Measurements from ENCODE around the gene KLHL11.
"Not testable (repeated sequence)": the region's sequence is repeated elsewhere in the genome, so short reads cannot be mapped to it uniquely, and the experiment has no call there.

The KLHL11 gene

GRCh38 chr17:41882756-41883155 is 17.5 kb upstream of the KLHL11 start:
- Histone ChIP-seq H3F3A (ENCODE audit: insufficient read depth, low read length) (no peaks in the 10 kb centered on the region), H3K27ac (ENCODE audit: low read depth, low read length, poor library complexity, severe bottlenecking) (no peak overlapping the region), H3K9ac (ENCODE audit: low read length) (no peak overlapping the region), H3K4me2 (ENCODE audit: low read length) (no peak overlapping the region), H3K27me3 (ENCODE audit: insufficient read depth, low read length) (no peaks in the 10 kb centered on the region), H3K4me1 (ENCODE audit: insufficient read depth, low read length, severe bottlenecking) (no peaks in the 10 kb centered on the region), H3K79me2 (ENCODE audit: insufficient read depth, low read length) (no peaks in the 10 kb centered on the region), H4K20me1 (ENCODE audit: insufficient read depth, low read length) (no peaks in the 10 kb centered on the region), H2AFZ (ENCODE audit: low read length) (no peak overlapping the region), H3K36me3 (ENCODE audit: insufficient read depth, low read length) (peaks cover 95% of the 10 kb centered on the region), H3K9me3 (ENCODE audit: low read length) (no peaks in the 10 kb centered on the region), H3K9me2 (ENCODE audit: low read depth, low read length) (no peaks in the 10 kb centered on the region), H3K4me3 (ENCODE audit: low read depth, low read length, poor library complexity, severe bottlenecking) (no peak overlapping the region)
- no peak for TF ChIP-seq EZH2 (IDR thresholded peaks at IDR 0.05; ENCODE audit: borderline replicate concordance, low read length)
- TF ChIP-seq, protein P1, sequence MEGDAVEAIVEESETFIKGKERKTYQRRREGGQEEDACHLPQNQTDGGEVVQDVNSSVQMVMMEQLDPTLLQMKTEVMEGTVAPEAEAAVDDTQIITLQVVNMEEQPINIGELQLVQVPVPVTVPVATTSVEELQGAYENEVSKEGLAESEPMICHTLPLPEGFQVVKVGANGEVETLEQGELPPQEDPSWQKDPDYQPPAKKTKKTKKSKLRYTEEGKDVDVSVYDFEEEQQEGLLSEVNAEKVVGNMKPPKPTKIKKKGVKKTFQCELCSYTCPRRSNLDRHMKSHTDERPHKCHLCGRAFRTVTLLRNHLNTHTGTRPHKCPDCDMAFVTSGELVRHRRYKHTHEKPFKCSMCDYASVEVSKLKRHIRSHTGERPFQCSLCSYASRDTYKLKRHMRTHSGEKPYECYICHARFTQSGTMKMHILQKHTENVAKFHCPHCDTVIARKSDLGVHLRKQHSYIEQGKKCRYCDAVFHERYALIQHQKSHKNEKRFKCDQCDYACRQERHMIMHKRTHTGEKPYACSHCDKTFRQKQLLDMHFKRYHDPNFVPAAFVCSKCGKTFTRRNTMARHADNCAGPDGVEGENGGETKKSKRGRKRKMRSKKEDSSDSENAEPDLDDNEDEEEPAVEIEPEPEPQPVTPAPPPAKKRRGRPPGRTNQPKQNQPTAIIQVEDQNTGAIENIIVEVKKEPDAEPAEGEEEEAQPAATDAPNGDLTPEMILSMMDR (IDR thresholded peaks at IDR 0.05; ENCODE audit: low read length), result no peak

DNA sequence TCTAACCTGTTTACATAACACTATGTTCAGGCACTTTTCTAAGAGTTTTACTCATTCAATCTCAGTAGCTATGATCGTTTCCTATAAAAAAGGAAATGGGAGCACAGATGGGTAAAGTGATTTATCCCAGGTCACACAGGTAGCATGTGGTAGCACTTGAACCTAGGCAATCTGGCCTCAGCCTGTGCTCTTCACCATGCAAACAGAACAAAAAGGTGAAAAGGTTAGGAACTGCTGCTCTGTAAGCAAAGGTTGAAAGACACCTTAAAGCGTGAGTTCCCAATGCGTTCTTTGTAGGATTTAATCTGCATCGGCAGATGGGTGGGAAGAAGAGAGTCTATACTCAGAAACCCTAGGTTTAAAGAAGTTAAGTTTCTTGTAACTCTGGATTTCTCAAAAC is 14.9 kb upstream of the KLHL11 start:
- Histone ChIP-seq H3K4me2 (ENCODE audit: low read length) (no peak overlapping the region), H3K27ac (ENCODE audit: low read depth, low read length, poor library complexity, severe bottlenecking) (no peak overlapping the region), H3K4me3 (ENCODE audit: low read depth, low read length, poor library complexity, severe bottlenecking) (no peak overlapping the region), H3K4me1 (ENCODE audit: insufficient read depth, low read length, severe bottlenecking) (no peaks in the 10 kb centered on the region), H3K9ac (ENCODE audit: low read length) (no peak overlapping the region), H2AFZ (ENCODE audit: low read length) (no peak overlapping the region), H3F3A (ENCODE audit: insufficient read depth, low read length) (no peaks in the 10 kb centered on the region), H4K20me1 (ENCODE audit: insufficient read depth, low read length) (no peaks in the 10 kb centered on the region), H3K9me3 (ENCODE audit: low read length) (no peaks in the 10 kb centered on the region), H3K79me2 (ENCODE audit: insufficient read depth, low read length) (no peaks in the 10 kb centered on the region), H3K27me3 (ENCODE audit: insufficient read depth, low read length) (no peaks in the 10 kb centered on the region), H3K36me3 (ENCODE audit: insufficient read depth, low read length) (peaks cover 82% of the 10 kb centered on the region), H3K9me2 (ENCODE audit: low read depth, low read length) (no peaks in the 10 kb centered on the region)
- no peak for TF ChIP-seq EZH2 (IDR thresholded peaks at IDR 0.05; ENCODE audit: borderline replicate concordance, low read length)
- TF ChIP-seq, protein P1 (IDR thresholded peaks at IDR 0.05; ENCODE audit: low read length), result no peak

DNA sequence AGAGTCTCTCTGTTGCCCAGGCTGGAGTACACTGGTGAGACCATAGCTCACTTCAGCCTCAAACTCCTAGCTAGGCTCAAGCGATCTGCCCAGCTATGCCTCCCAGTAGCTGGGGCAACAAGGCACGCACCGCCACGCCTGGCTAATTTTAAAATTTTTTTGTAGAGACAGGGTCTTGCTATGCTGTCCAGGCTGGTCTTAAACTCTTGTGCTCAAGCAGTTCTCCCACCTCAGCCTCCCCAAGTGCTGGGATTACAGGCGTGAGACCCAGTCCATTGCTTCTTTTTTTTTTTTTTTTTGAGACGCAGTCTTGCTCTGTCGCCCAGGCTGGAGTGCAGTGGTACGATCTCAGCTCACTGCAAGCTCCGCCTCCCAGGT is 9.1 kb upstream of the KLHL11 start:
- not testable (repeated sequence) for H3K79me2 ChIP-seq (ENCODE audit: insufficient read depth, low read length); H2AFZ ChIP-seq (ENCODE audit: low read length); H3K9me3 ChIP-seq (ENCODE audit: low read length); H3K27me3 ChIP-seq (ENCODE audit: insufficient read depth, low read length); H3K27ac ChIP-seq (ENCODE audit: low read depth, low read length, poor library complexity, severe bottlenecking); H3K9ac ChIP-seq (ENCODE audit: low read length); H3K4me2 ChIP-seq (ENCODE audit: low read length); H3K9me2 ChIP-seq (ENCODE audit: low read depth, low read length); H3K4me3 ChIP-seq (ENCODE audit: low read depth, low read length, poor library complexity, severe bottlenecking); H4K20me1 ChIP-seq (ENCODE audit: insufficient read depth, low read length); H3K4me1 ChIP-seq (ENCODE audit: insufficient read depth, low read length, severe bottlenecking); H3F3A ChIP-seq (ENCODE audit: insufficient read depth, low read length)
- peaks cover 85% of the 10 kb centered on the region for H3K36me3 ChIP-seq (ENCODE audit: insufficient read depth, low read length)

DNA sequence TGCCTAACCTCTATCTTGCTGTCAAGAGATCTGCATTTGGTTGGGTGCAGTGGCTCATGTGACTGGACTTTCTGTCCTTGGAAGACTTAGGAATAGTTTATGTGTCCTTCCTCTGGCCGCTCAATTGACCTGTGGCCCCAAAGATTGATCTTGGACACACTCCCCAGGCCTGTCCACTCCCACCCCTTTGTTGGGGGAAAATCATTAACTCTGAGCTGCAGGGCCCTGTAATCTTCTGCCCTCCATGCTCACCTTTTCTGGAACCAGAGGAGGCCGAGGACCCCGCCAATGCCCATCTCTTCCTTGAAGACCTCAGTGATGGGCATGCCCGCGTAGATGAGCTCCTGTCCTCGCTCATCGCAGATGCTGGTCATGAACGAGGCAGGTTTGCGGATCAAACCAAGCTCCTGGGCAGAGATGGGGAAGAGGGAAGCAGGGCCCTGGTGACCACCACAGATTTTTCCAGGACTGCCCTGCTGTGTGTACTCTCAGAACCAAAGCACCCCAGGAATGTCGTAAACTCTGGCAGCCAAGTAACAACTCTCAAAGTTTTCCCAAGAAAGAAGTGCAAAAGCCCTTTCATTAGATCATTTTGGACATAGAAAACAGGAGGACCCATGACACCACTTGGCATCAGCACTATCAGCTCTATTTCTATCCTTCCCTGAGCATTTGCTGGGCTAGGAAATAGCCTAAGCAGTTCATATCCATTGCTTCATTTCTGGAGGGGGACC is 8.5 kb upstream of the KLHL11 start:
- TF ChIP-seq, protein P1 (IDR thresholded peaks at IDR 0.05; ENCODE audit: low read length), result no peak
- no peak for TF ChIP-seq EZH2 (IDR thresholded peaks at IDR 0.05; ENCODE audit: borderline replicate concordance, low read length)
- H3K4me3 ChIP-seq (ENCODE audit: low read depth, low read length, poor library complexity, severe bottlenecking), result no peak overlapping the region
- peaks cover 85% of the 10 kb centered on the region for H3K36me3 ChIP-seq (ENCODE audit: insufficient read depth, low read length)
- H4K20me1 ChIP-seq (ENCODE audit: insufficient read depth, low read length), result no peaks in the 10 kb centered on the region
- H3K27ac ChIP-seq (ENCODE audit: low read depth, low read length, poor library complexity, severe bottlenecking), result no peak overlapping the region
- H3K4me2 ChIP-seq (ENCODE audit: low read length), result no peak overlapping the region
- no peaks in the 10 kb centered on the region for H3K27me3 ChIP-seq (ENCODE audit: insufficient read depth, low read length)
- H3K9me2 ChIP-seq (ENCODE audit: low read depth, low read length), result no peaks in the 10 kb centered on the region
- H3F3A ChIP-seq (ENCODE audit: insufficient read depth, low read length), result no peaks in the 10 kb centered on the region
- no peak overlapping the region for H3K9ac ChIP-seq (ENCODE audit: low read length)
- no peaks in the 10 kb centered on the region for H3K9me3 ChIP-seq (ENCODE audit: low read length)
- no peak overlapping the region for H2AFZ ChIP-seq (ENCODE audit: low read length)
- no peaks in the 10 kb centered on the region for H3K4me1 ChIP-seq (ENCODE audit: insufficient read depth, low read length, severe bottlenecking)
- no peaks in the 10 kb centered on the region for H3K79me2 ChIP-seq (ENCODE audit: insufficient read depth, low read length)

Data from OCI-LY1 (cell line).